Stimulated activated CD4-positive, alpha-beta T cell treated with anti-CD3 and anti-CD28 coated beads, Interleukin-1b, Interleukin-23, amount 100 ng/mL, for 4 hours (primary cell): ENCODE measurements around the gene SPEF2.
A peak's percentile ranks its signal among the peaks of the same experiment; 100 is the strongest.
"Not testable (repeated sequence)": the region's sequence is repeated elsewhere in the genome, so short reads cannot be mapped to it uniquely, and the experiment has no call there.

Source experiments
- DNase-seq, 2 donors: peaks; one replicate each; pipeline ENCODE4 v3.0.0-alpha.2; 2020; ENCODE audit warnings: low read depth in 2 of 2

SPEF2 gene

GRCh38 chr5:35651002-35651756 lies 33.5 kb downstream of the SPEF2 start:
- DNase-seq, result peak; percentile 37 to 52

- DNase-seq, result no peak
Observed at GRCh38 chr5:35656721-35657120, 39.1 kb downstream of the SPEF2 start.

- no peak for DNase-seq
Observed at GRCh38 chr5:35657877-35658276, 40.2 kb downstream of the SPEF2 start.

- no peak for DNase-seq
Observed at GRCh38 chr5:35659556-35659955, 41.9 kb downstream of the SPEF2 start.

GRCh38 chr5:35660451-35660850 lies 42.8 kb downstream of the SPEF2 start:
- no peak for DNase-seq

GRCh38 chr5:35664584-35664983 lies 46.9 kb downstream of the SPEF2 start:
- no peak for DNase-seq

GRCh38 chr5:35665096-35665495 lies 47.4 kb downstream of the SPEF2 start:
- DNase-seq, result no peak

- DNase-seq, result no peak
Observed at GRCh38 chr5:35668319-35668718, 50.7 kb downstream of the SPEF2 start.

GRCh38 chr5:35668794-35669193 lies 51.1 kb downstream of the SPEF2 start:
- DNase-seq, result no peak

- no peak for DNase-seq
Observed at GRCh38 chr5:35671541-35672295, 54.1 kb downstream of the SPEF2 start.

GRCh38 chr5:35672296-35672655 lies 54.6 kb downstream of the SPEF2 start:
- not testable (repeated sequence) for DNase-seq

- DNase-seq, result no peak
Observed at GRCh38 chr5:35672995-35673394, 55.3 kb downstream of the SPEF2 start.

- no peak for DNase-seq
Observed at GRCh38 chr5:35674049-35674448, 56.4 kb downstream of the SPEF2 start.

- no peak for DNase-seq
Observed at GRCh38 chr5:35675392-35675791, 57.7 kb downstream of the SPEF2 start.

- no peak for DNase-seq
Observed at GRCh38 chr5:35677878-35678277, 60.2 kb downstream of the SPEF2 start.

- no peak for DNase-seq
Observed at GRCh38 chr5:35678661-35679060, 61.0 kb downstream of the SPEF2 start.

- no peak for DNase-seq
Observed at GRCh38 chr5:35679357-35679756, 61.7 kb downstream of the SPEF2 start.

GRCh38 chr5:35681911-35682310 lies 64.2 kb downstream of the SPEF2 start:
- no peak for DNase-seq

- DNase-seq, result no peak
Observed at GRCh38 chr5:35683466-35683865, 65.8 kb downstream of the SPEF2 start.

GRCh38 chr5:35685161-35685560 lies 67.5 kb downstream of the SPEF2 start:
- no peak for DNase-seq

- DNase-seq, result no peak
Observed at GRCh38 chr5:35687961-35688360, 70.3 kb downstream of the SPEF2 start.

GRCh38 chr5:35694481-35694880 lies 76.8 kb downstream of the SPEF2 start:
- no peak for DNase-seq

- DNase-seq, result no peak
Observed at GRCh38 chr5:35698047-35698808, 80.6 kb downstream of the SPEF2 start.
